Measurements from ENCODE around the gene EPO.
"Not testable (repeated sequence)": the region's sequence is repeated elsewhere in the genome, so short reads cannot be mapped to it uniquely, and the experiment has no call there.

The EPO gene

DNA sequence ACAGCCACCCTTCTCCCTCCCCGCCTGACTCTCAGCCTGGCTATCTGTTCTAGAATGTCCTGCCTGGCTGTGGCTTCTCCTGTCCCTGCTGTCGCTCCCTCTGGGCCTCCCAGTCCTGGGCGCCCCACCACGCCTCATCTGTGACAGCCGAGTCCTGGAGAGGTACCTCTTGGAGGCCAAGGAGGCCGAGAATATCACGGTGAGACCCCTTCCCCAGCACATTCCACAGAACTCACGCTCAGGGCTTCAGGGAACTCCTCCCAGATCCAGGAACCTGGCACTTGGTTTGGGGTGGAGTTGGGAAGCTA lies 1.2 kb downstream of the EPO start:
- TF ChIP-seq, protein P1, sequence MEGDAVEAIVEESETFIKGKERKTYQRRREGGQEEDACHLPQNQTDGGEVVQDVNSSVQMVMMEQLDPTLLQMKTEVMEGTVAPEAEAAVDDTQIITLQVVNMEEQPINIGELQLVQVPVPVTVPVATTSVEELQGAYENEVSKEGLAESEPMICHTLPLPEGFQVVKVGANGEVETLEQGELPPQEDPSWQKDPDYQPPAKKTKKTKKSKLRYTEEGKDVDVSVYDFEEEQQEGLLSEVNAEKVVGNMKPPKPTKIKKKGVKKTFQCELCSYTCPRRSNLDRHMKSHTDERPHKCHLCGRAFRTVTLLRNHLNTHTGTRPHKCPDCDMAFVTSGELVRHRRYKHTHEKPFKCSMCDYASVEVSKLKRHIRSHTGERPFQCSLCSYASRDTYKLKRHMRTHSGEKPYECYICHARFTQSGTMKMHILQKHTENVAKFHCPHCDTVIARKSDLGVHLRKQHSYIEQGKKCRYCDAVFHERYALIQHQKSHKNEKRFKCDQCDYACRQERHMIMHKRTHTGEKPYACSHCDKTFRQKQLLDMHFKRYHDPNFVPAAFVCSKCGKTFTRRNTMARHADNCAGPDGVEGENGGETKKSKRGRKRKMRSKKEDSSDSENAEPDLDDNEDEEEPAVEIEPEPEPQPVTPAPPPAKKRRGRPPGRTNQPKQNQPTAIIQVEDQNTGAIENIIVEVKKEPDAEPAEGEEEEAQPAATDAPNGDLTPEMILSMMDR (IDR thresholded peaks at IDR 0.05; ENCODE audit: control extremely low read depth, extremely low read depth, low read depth, missing control alignments), result no peak
- ChIA-PET POLR2A (interaction anchor here (0.7 kb wide), 1 partner anchor 243 kb away, joined by 4 read pairs; no protein-coding TSS in a partner anchor), CTCF (interaction anchor here (1.1 to 9.0 kb wide), 2 partner anchors 16 to 162 kb away, joined by 4 to 100 read pairs; partner anchors contain the start of gene POP7)
- DNase-seq (ENCODE audit: extremely low spot score), result no peak

DNA sequence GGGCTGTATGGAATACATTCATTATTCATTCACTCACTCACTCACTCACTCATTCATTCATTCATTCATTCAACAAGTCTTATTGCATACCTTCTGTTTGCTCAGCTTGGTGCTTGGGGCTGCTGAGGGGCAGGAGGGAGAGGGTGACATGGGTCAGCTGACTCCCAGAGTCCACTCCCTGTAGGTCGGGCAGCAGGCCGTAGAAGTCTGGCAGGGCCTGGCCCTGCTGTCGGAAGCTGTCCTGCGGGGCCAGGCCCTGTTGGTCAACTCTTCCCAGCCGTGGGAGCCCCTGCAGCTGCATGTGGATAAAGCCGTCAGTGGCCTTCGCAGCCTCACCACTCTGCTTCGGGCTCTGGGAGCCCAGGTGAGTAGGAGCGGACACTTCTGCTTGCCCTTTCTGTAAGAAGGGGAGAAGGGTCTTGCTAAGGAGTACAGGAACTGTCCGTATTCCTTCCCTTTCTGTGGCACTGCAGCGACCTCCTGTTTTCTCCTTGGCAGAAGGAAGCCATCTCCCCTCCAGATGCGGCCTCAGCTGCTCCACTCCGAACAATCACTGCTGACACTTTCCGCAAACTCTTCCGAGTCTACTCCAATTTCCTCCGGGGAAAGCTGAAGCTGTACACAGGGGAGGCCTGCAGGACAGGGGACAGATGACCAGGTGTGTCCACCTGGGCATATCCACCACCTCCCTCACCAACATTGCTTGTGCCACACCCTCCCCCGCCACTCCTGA lies 2.4 kb downstream of the EPO start:
- POLR2A ChIA-PET, result interaction anchor here (1.2 kb wide), 1 partner anchor 1431 kb away, joined by 3 read pairs; no protein-coding TSS in a partner anchor
- CTCF ChIA-PET, result interaction anchor here (0.7 to 9.0 kb wide), 9 partner anchors 9 to 253 kb away, joined by 3 to 100 read pairs (median 4); partner anchors contain the start of genes FBXO24, LRCH4 and POP7
- no peak for DNase-seq (ENCODE audit: extremely low spot score)
- TF ChIP-seq, protein P1 (IDR thresholded peaks at IDR 0.05; ENCODE audit: control extremely low read depth, extremely low read depth, low read depth, missing control alignments), result no peak

DNA sequence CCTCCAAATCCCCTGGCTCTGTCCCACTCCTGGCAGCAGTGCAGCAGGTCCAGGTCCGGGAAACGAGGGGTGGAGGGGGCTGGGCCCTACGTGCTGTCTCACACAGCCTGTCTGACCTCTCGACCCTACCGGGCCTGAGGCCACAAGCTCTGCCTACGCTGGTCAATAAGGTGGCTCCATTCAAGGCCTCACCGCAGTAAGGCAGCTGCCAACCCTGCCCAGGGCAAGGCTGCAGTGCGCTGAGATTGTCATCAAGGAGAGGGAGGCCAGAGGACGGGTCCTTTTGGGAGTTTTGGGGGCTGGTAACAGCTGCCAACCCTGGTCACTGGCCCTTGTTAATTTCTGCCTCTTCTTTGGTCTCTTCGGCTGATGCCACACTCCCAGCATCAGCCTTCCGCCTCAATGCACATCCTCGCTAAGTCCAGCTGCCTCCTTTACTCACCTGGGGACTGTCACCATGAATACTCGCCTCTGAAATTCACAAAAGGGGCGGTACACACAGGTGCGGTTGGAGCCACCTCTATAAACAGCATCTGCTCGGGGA lies 3.5 kb downstream of the EPO start:
- no peak for DNase-seq (ENCODE audit: extremely low spot score)
- ChIA-PET CTCF (interaction anchor here (0.9 to 9.0 kb wide), 7 partner anchors 10 to 254 kb away, joined by 3 to 100 read pairs (median 4); partner anchors contain the start of genes FBXO24, LRCH4 and POP7), POLR2A (no interaction called here)
- TF ChIP-seq, protein P1 (IDR thresholded peaks at IDR 0.05; ENCODE audit: control extremely low read depth, extremely low read depth, low read depth, missing control alignments), result no peak

DNA sequence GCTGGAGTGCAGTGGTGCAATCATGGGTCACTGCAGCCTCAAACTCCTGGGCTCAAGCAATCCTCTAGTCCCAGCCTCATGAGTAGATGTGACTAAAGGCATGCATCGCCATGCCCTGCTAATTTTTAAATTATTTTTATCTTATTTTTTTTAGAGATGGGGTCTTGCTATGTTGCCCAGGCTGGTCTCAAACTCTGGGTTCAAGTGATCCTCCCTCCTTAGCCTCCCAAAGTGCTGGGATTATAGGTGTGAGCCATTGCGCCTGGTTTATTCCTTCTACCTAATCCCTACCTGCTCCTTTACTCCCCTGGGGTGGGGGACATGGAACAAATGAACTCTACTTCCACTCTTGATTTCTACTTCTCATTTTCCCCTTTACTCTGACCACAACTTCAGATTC lies 4.1 kb downstream of the EPO start:
- CTCF ChIA-PET, result interaction anchor here (1.0 to 9.0 kb wide), 14 partner anchors 9 to 254 kb away, joined by 3 to 100 read pairs (median 4); partner anchors contain the start of genes FBXO24, LRCH4 and POP7
- POLR2A ChIA-PET; DNase-seq (ENCODE audit: extremely low spot score): not testable (repeated sequence)

DNA sequence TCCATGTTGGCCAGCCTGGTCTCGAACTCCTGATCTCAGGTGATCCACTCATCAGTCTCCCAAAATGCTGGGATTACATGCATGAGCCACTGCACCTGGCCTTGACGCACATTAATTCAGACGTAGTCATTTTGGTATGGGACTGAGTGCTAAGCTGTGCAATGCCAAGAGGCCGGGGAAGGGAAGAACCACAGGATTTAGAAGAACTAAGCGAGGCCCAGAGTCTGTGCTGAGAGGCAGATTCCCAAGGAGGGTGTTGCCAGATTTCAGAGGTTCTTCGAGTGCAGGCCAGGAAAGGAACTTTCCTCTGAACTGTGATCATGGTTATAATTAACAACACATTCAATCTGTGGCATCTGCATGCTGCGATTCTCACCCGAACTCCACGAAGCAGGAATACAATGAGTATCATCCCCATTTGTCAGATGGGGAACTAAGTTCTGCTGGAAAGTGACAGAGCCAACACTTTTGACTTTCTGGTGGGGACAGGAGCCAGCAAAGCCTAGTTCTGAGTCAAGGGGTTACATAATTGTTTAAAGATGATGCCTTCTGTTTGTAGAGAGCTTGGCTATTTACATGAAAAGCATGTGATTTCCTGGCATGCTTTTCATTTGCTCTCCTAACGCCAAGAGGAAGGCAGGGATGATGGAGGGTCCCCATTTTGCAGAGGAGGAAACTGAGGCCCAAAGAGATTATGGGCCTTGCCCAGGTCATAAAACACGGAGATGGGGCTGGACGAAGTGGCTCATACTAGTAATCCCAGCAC lies 6.9 kb downstream of the EPO start:
- ChIA-PET CTCF (interaction anchor here (1.2 to 9.0 kb wide), 8 partner anchors 12 to 168 kb away, joined by 3 to 100 read pairs (median 16); partner anchors contain the start of genes POP7 and SLC12A9), POLR2A (interaction anchor here (0.6 kb wide), 1 partner anchor 35 kb away, joined by 3 read pairs; no protein-coding TSS in a partner anchor)
- DNase-seq (ENCODE audit: extremely low spot score), result no peak
- TF ChIP-seq, protein P1 (IDR thresholded peaks at IDR 0.05; ENCODE audit: control extremely low read depth, extremely low read depth, low read depth, missing control alignments), result no peak

DNA sequence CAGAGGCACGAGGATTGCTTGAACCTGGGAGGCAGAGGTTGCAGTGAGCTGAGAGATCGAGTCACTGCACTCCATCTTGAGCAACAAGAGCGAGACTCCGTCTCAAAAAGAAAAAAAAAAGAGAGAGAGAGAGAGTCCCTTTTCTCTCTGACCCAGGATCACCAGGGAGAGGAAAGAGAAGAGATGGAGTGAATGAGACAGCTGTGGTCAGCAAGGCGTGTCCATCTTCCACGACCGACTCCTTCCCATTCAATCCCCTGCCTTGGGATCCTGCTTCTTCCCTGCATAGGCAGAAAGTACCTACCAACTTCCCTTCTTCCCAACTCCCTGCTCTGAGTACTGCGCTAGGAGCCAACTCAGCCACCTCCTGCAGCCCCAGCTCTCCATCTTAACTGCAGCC lies 7.9 kb downstream of the EPO start:
- DNase-seq (ENCODE audit: extremely low spot score), result no peak
- TF ChIP-seq, protein P1 (IDR thresholded peaks at IDR 0.05; ENCODE audit: control extremely low read depth, extremely low read depth, low read depth, missing control alignments), result no peak
- ChIA-PET CTCF (interaction anchor here (1.2 to 9.0 kb wide), 5 partner anchors 9 to 123 kb away, joined by 3 to 100 read pairs (median 16); partner anchors contain the start of genes POP7 and SLC12A9), POLR2A (no interaction called here)

Measured in GM10248 (cell line).